ENCODE measurements around the gene ACAD10. TPM values are rescaled to one million over a fixed set of nuclear protein-coding genes. Genes with fewer than 3 reads are reported as not detected.

Gene ACAD10
- 36.9 and 38.9 TPM in 2 replicates for total RNA-seq (2014; rRNA removed; shearing (Covaris generic); ENCODE audit: low replicate concordance)

GRCh38 chr12:111685811-111686573, at the start of gene ACAD10, which contains the start of gene BRAP:
ACAD10 (plus strand) TSS chr12:111686053; CDS start chr12:111692710, 6,657 bp downstream.
BRAP (minus strand) TSS chr12:111685956; CDS start chr12:111685792, 164 bp downstream.
- DNase-seq: peak; percentile 98
- peak within 1 kb of the TSS; percentile 88 for H3K9ac ChIP-seq (ENCODE audit: low read length)
- H3K36me3 ChIP-seq (ENCODE audit: insufficient read depth, low read length): peaks cover 17% of the 10 kb centered on the region; the same call in 1 of the 2 replicates
- peak within 1 kb of the TSS; percentile 81 for H3K4me3 ChIP-seq (ENCODE audit: low read length)
- H3K79me2 ChIP-seq (ENCODE audit: low read length): peaks cover 56% of the 10 kb centered on the region
- H3K27ac ChIP-seq (ENCODE audit: low read length): peak within 1 kb of the TSS; percentile 64
- no peaks in the 10 kb centered on the region for H3K27me3 ChIP-seq (ENCODE audit: low read length)
- H3K9me2 ChIP-seq (replicated peaks; ENCODE audit: insufficient read depth, low read length): no peaks in the 10 kb centered on the region
- no peaks in the 10 kb centered on the region for H3K9me3 ChIP-seq (ENCODE audit: low read length)
- no peaks in the 10 kb centered on the region; the same call in 1 of the 2 replicates for H4K20me1 ChIP-seq (ENCODE audit: insufficient read depth, low read depth, low read length)
- H3K4me2 ChIP-seq (ENCODE audit: low read depth, low read length, poor library complexity, severe bottlenecking): peak within 1 kb of the TSS; percentile 71
- H2AFZ ChIP-seq (ENCODE audit: low read length): peak within 1 kb of the TSS; percentile 23
- peaks cover 25% of the 10 kb centered on the region for H3K4me1 ChIP-seq (ENCODE audit: low read length)

DNA sequence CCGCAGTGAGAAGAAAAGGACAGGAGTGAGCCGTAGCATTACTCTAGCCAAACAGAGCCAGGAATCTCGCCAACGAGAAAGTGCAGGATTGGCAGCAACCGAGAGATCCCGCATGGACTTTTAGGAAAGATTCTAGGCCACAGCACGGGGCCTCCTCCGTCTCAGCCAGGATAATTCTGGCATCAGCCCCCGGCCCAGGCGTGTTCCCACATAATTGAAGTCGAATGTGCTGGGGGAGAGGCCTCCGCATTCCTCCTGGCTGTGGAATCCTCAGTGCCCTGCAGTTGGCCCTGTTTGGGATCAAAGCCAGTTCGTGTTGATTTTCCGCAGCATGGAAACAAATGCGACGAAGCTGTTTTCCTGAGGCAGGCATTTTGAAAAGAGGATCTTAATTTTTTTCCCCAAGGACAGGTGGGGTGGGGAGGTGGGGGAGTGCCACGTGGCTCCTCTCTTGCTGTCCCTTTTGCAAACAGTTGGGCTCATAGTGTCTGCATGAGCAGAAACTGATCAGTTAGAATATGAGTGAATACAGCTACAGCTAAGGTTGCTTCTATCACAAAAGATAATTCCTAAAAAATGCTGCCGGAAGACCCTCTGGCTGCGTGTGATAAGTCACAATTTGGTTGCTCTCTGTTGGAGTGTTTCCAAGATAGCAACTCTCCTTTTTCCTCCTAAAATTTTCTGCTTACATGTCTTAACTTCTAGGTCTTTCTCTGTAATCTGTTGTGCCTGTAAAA, 49.5 kb upstream of the ACAD10 start:
- Histone ChIP-seq H3K79me2 (ENCODE audit: low read length) (no peaks in the 10 kb centered on the region), H3K27me3 (ENCODE audit: low read length) (no peaks in the 10 kb centered on the region), H3K9ac (ENCODE audit: low read length) (no peak overlapping the region), H3K9me2 (replicated peaks; ENCODE audit: insufficient read depth, low read length) (no peaks in the 10 kb centered on the region), H3K4me2 (ENCODE audit: low read depth, low read length, poor library complexity, severe bottlenecking) (no peak overlapping the region), H3K9me3 (ENCODE audit: low read length) (no peaks in the 10 kb centered on the region), H3K36me3 (ENCODE audit: insufficient read depth, low read length) (no peaks in the 10 kb centered on the region), H3K27ac (ENCODE audit: low read length) (no peak overlapping the region), H4K20me1 (ENCODE audit: insufficient read depth, low read depth, low read length) (no peaks in the 10 kb centered on the region), H3K4me3 (ENCODE audit: low read length) (no peak overlapping the region), H3K4me1 (ENCODE audit: low read length) (no peaks in the 10 kb centered on the region), H2AFZ (ENCODE audit: low read length) (no peak overlapping the region)
- DNase-seq: no peak

DNA sequence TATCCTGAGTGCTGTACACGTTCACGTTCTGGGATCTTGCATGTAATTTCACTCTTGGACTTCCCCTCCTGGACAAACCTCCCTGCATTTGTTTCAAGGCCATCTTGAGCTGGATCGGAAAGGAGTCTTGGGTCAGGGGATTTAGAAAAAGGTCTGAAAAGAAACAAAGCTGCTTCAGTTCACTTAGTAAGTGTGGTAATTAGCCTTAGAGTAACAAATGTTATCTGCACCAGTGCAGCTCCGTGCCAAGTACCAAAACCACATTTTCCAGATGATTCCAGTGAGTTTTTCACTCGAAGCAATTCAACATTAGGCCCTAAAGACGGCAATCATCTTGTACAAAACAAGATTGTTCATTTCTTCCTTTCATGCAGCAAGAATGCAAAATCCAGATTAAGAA, 47.3 kb upstream of the ACAD10 start:
- Histone ChIP-seq H3K79me2 (ENCODE audit: low read length) (no peaks in the 10 kb centered on the region), H3K4me1 (ENCODE audit: low read length) (no peaks in the 10 kb centered on the region), H3K9ac (ENCODE audit: low read length) (no peak overlapping the region), H4K20me1 (ENCODE audit: insufficient read depth, low read depth, low read length) (no peaks in the 10 kb centered on the region), H3K4me3 (ENCODE audit: low read length) (no peak overlapping the region), H3K36me3 (ENCODE audit: insufficient read depth, low read length) (peaks cover 2% of the 10 kb centered on the region; the same call in 1 of the 2 replicates), H2AFZ (ENCODE audit: low read length) (no peak overlapping the region), H3K27me3 (ENCODE audit: low read length) (no peaks in the 10 kb centered on the region), H3K9me3 (ENCODE audit: low read length) (no peaks in the 10 kb centered on the region), H3K27ac (ENCODE audit: low read length) (no peak overlapping the region), H3K4me2 (ENCODE audit: low read depth, low read length, poor library complexity, severe bottlenecking) (no peak overlapping the region), H3K9me2 (replicated peaks; ENCODE audit: insufficient read depth, low read length) (no peaks in the 10 kb centered on the region)
- no peak for DNase-seq

DNA sequence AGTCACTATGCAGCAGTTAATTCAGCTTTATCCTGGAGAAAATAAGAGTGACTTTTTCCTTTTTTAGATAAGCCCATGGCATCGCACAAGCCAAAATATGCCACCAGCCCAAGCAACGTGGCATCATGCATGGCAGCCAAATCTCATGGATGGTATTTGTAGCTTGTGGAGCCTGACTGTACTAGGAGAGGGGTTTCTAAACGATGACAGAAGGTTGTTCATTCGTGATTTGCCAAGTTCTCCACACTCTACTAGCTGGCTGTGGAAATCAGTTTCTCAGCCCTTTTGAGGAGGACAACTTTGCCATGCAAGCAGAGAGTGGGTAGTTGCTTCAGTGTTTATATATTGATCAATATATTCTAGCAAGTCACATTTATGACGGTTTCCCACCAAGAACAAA, 45.3 kb upstream of the ACAD10 start:
- Histone ChIP-seq H3K27me3 (ENCODE audit: low read length) (no peaks in the 10 kb centered on the region), H3K9me3 (ENCODE audit: low read length) (no peaks in the 10 kb centered on the region), H3K36me3 (ENCODE audit: insufficient read depth, low read length) (peaks cover 9% of the 10 kb centered on the region; the same call in 1 of the 2 replicates), H3K27ac (ENCODE audit: low read length) (no peak overlapping the region), H4K20me1 (ENCODE audit: insufficient read depth, low read depth, low read length) (no peaks in the 10 kb centered on the region), H3K4me1 (ENCODE audit: low read length) (no peaks in the 10 kb centered on the region), H3K79me2 (ENCODE audit: low read length) (no peaks in the 10 kb centered on the region), H3K4me3 (ENCODE audit: low read length) (no peak overlapping the region), H3K9ac (ENCODE audit: low read length) (no peak overlapping the region), H3K4me2 (ENCODE audit: low read depth, low read length, poor library complexity, severe bottlenecking) (no peak overlapping the region), H3K9me2 (replicated peaks; ENCODE audit: insufficient read depth, low read length) (no peaks in the 10 kb centered on the region), H2AFZ (ENCODE audit: low read length) (no peak overlapping the region)
- no peak for DNase-seq

DNA sequence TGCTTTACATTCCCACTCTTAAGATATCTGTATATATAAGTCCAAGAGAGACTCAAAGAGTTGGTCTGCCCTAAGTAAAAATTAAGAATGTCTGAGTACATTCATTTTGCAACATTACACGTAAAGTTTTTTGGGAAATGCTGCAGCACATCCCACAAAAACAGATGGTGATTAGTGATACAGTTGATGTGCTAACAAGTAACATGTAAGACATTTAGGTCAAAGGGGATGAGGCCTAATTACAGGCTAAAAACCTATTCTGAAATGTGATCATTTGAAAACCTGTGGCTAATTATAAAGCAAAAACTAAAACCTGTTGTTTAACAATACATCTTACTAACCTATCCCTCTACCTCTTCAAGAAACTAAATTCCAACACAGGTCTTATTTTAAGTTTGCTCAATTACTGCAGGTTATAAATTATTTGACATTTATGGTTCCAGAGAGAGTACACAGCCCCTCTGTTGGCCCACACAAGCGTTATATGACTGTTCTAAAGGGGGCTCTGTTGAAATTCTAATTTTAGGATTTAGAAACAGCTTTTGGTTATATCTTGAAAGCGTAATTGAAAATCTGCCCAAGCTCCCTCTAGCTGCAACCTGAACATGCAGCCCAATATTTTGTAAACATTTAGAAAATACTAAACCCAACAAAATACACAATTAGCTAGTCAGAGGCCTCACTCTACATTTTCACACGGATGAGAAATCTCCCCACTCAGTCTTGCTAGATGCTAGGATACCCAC, 43.0 kb upstream of the ACAD10 start:
- Histone ChIP-seq H3K4me3 (ENCODE audit: low read length) (no peak overlapping the region), H3K36me3 (ENCODE audit: insufficient read depth, low read length) (peaks cover 17% of the 10 kb centered on the region; the same call in 1 of the 2 replicates), H3K27ac (ENCODE audit: low read length) (no peak overlapping the region), H3K9ac (ENCODE audit: low read length) (no peak overlapping the region), H2AFZ (ENCODE audit: low read length) (no peak overlapping the region), H3K79me2 (ENCODE audit: low read length) (no peaks in the 10 kb centered on the region), H3K27me3 (ENCODE audit: low read length) (no peaks in the 10 kb centered on the region), H3K4me2 (ENCODE audit: low read depth, low read length, poor library complexity, severe bottlenecking) (no peak overlapping the region), H3K9me2 (replicated peaks; ENCODE audit: insufficient read depth, low read length) (no peaks in the 10 kb centered on the region), H3K9me3 (ENCODE audit: low read length) (no peaks in the 10 kb centered on the region), H3K4me1 (ENCODE audit: low read length) (no peaks in the 10 kb centered on the region), H4K20me1 (ENCODE audit: insufficient read depth, low read depth, low read length) (no peaks in the 10 kb centered on the region)
- no peak for DNase-seq

DNA sequence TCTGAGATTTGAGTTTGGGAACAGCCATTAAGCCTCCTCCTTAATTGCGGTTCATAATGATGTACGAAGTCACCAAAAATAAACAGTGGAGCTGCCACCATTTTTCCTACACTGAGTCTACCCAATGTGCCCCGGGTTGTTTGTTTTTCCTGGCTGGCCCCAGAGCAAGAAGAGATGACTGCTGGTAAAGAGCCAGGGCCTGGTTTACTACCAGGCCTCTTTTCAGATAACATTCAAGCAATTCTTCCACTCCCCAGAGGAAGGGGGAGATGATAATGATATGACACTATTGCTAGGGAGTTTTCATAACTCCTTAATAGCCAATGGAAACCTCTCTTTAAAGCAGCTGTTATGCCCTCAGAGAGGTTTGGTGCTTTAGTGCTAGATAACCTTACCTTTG, 42.4 kb upstream of the ACAD10 start:
- Histone ChIP-seq H3K9me3 (ENCODE audit: low read length) (no peaks in the 10 kb centered on the region), H2AFZ (ENCODE audit: low read length) (no peak overlapping the region), H3K36me3 (ENCODE audit: insufficient read depth, low read length) (peaks cover 17% of the 10 kb centered on the region; the same call in 1 of the 2 replicates)

DNA sequence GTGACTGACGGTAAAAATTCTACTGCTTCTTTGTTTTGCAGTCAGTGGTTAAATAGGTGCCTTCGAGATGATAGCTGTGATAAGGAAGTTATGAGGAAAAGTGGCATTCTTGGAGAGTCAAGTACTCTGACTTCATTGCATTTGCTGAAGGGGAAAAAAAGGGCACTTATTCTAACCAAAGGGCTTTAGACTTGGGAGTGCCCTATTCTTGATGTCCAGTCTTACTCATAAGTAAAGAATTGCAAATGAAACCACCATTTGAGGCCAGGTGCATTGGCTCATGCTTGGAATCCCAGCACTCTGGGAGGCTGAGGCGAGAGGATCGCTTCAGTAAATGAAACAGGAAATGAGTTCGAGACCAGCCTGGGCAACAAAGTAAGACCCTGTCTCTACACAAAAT, 40.4 kb upstream of the ACAD10 start:
- Histone ChIP-seq H2AFZ (ENCODE audit: low read length) (no peak overlapping the region), H3K9me3 (ENCODE audit: low read length) (no peaks in the 10 kb centered on the region), H3K27me3 (ENCODE audit: low read length) (no peaks in the 10 kb centered on the region), H3K4me2 (ENCODE audit: low read depth, low read length, poor library complexity, severe bottlenecking) (no peak overlapping the region), H3K4me1 (ENCODE audit: low read length) (no peaks in the 10 kb centered on the region), H3K4me3 (ENCODE audit: low read length) (no peak overlapping the region), H3K9ac (ENCODE audit: low read length) (no peak overlapping the region), H3K79me2 (ENCODE audit: low read length) (no peaks in the 10 kb centered on the region), H4K20me1 (ENCODE audit: insufficient read depth, low read depth, low read length) (no peaks in the 10 kb centered on the region), H3K27ac (ENCODE audit: low read length) (no peak overlapping the region), H3K36me3 (ENCODE audit: insufficient read depth, low read length) (peaks cover 30% of the 10 kb centered on the region; the same call in 1 of the 2 replicates), H3K9me2 (replicated peaks; ENCODE audit: insufficient read depth, low read length) (no peaks in the 10 kb centered on the region)
- no peak for DNase-seq

More for the DNA sequence above, 42.4 kb upstream of the ACAD10 start:
- Histone ChIP-seq H3K4me1 (ENCODE audit: low read length) (no peaks in the 10 kb centered on the region), H3K4me2 (ENCODE audit: low read depth, low read length, poor library complexity, severe bottlenecking) (no peak overlapping the region), H3K9me2 (replicated peaks; ENCODE audit: insufficient read depth, low read length) (no peaks in the 10 kb centered on the region), H3K27me3 (ENCODE audit: low read length) (no peaks in the 10 kb centered on the region), H3K27ac (ENCODE audit: low read length) (no peak overlapping the region), H3K79me2 (ENCODE audit: low read length) (no peaks in the 10 kb centered on the region), H4K20me1 (ENCODE audit: insufficient read depth, low read depth, low read length) (no peaks in the 10 kb centered on the region), H3K4me3 (ENCODE audit: low read length) (no peak overlapping the region), H3K9ac (ENCODE audit: low read length) (no peak overlapping the region)
- DNase-seq: no peak
